Fibroblast of lung (primary cell): ENCODE measurements around the gene BIN1. TPM values are rescaled to one million over a fixed set of nuclear protein-coding genes. Genes with fewer than 3 reads are reported as not detected.

Source experiments
- DNase-seq, 2 donors: peaks; one replicate each; pipeline versions ENCODE4 v3.0.0 to v3.0.0-alpha.2; 2010; ENCODE audit warnings: low read depth in 2 of 2
- H2AFZ ChIP-seq: 2 replicates; pipeline ENCODE4 v1.5.1; 2012; ENCODE audit warnings: low read length, control low read depth, inconsistent platforms
- H3K27ac ChIP-seq: 2 replicates; pipeline ENCODE4 v1.5.1; 2011; ENCODE audit warnings: low read length, control low read depth; ENCODE audit not compliant: insufficient read depth
- H3K27me3 ChIP-seq: 2 replicates; pipeline ENCODE4 v1.5.1; 2011; ENCODE audit warnings: mild to moderate bottlenecking, low read length; ENCODE audit not compliant: control insufficient read depth, insufficient read depth
- H3K36me3 ChIP-seq: 2 replicates; pipeline ENCODE4 v1.5.1; 2011; ENCODE audit warnings: low read length; ENCODE audit not compliant: control insufficient read depth, insufficient read depth
- H3K4me1 ChIP-seq: 2 replicates; pipeline ENCODE4 v1.5.1; 2011; ENCODE audit warnings: low read length; ENCODE audit not compliant: control insufficient read depth, insufficient read depth; ENCODE audit errors: extremely low read depth
- H3K4me2 ChIP-seq: 2 replicates; pipeline ENCODE4 v1.5.1; 2011; ENCODE audit warnings: low read length, control low read depth; ENCODE audit not compliant: insufficient read depth; ENCODE audit errors: extremely low read depth
- H3K4me3 ChIP-seq, 4 experiments: fragments of 200-600 bp in 1 of 4; sonication (generic) in 1 of 4; replicated peaks in 1 of 4; 2 replicates each; pipeline ENCODE4 v1.5.1; 2011 to 2016; ENCODE audit warnings: low read length in 4 of 4, low read depth in 3 of 4, mild to moderate bottlenecking in 3 of 4, control low read depth in 2 of 4, inconsistent platforms in 1 of 4, mixed read lengths in 1 of 4; ENCODE audit not compliant: insufficient read depth in 1 of 4; ENCODE audit errors: control extremely low read depth in 1 of 4
- H3K79me2 ChIP-seq: 2 replicates; pipeline ENCODE4 v1.5.1; 2012; ENCODE audit warnings: mild to moderate bottlenecking, low read length, inconsistent platforms; ENCODE audit not compliant: control insufficient read depth, insufficient read depth
- H3K9ac ChIP-seq: 2 replicates; pipeline ENCODE4 v1.5.1; 2011; ENCODE audit warnings: mild to moderate bottlenecking, low read length, control low read depth; ENCODE audit not compliant: insufficient read depth
- H3K9me3 ChIP-seq: 2 replicates; pipeline ENCODE4 v1.5.1; 2012; ENCODE audit warnings: low read depth, low read length; ENCODE audit not compliant: control insufficient read depth, insufficient read depth
- H4K20me1 ChIP-seq: 2 replicates; pipeline ENCODE4 v1.5.1; 2011; ENCODE audit warnings: low read length; ENCODE audit not compliant: control insufficient read depth, insufficient read depth; ENCODE audit errors: extremely low read depth
- EZH2 ChIP-seq: IDR thresholded peaks from 2 replicates; pipeline ENCODE4 v1.5.1; 2012; ENCODE audit warnings: low read length, control low read depth, mild to moderate bottlenecking; ENCODE audit errors: missing control alignments
- polyA plus RNA-seq, 2 donors: library from polyadenylated mRNA; depleted of rRNA in 1 of 2; stranded (reverse) in 1 of 2; unstranded in 1 of 2; fragments of >200 nt; gene quantifications; 2 replicates each; pipeline ENCODE4 v1.2.1, GENCODE V29; 2011 to 2012; ENCODE audit warnings: missing spikeins in 1 of 2
- total RNA-seq: library from RNA; depleted of rRNA; stranded (reverse); fragments of >200 nt; gene quantifications from 2 replicates; pipeline ENCODE4 v1.2.1, GENCODE V29; 2014
- TF ChIP-seq, protein P1 (sequence below), 2 donors: IDR thresholded peaks in 1 of 2; conservative IDR thresholded peaks in 1 of 2; 1 replicate in 1 of 2; 2 replicates in 1 of 2; pipeline ENCODE4 v1.5.1; 2011 to 2012; ENCODE audit warnings: low read length in 2 of 2, control low read depth in 1 of 2, inconsistent platforms in 1 of 2, low read depth in 1 of 2, mild to moderate bottlenecking in 1 of 2

The BIN1 gene
- total and polyA plus RNA-seq, 2 donors (not counting 1 experiment from before 2014, with no cell fraction given) = 17.3 to 68.7 TPM

DNA sequence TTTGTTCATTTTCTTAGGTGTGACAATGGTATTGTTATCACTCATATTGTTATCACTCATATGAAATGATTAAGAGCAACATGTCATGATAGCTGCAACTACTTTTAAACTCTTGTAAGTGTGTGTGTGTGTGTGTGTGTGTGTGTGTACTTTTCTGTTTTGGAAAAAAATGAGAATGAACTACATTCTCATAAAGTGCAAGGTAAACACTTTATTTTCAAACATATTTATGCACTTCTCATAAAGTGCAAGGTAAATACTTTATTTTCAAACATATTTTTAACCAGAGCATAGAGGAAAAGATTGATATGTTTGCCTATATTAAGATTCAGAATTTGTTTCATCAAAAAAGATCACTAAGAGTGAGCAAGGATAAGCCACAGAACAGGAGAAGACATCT lies 108.5 kb downstream of the BIN1 start:
- DNase-seq = no peak
- Histone ChIP-seq H3K4me1 (no peaks in the 10 kb centered on the region), H4K20me1 (no peaks in the 10 kb centered on the region), H3K27ac (no peak overlapping the region), H3K9me3 (no peaks in the 10 kb centered on the region), H3K27me3 (no peaks in the 10 kb centered on the region), H3K4me3 (no peak overlapping the region), H3K4me2 (no peak overlapping the region), H2AFZ (no peak overlapping the region), H3K79me2 (no peaks in the 10 kb centered on the region), H3K9ac (no peak overlapping the region), H3K36me3 (no peaks in the 10 kb centered on the region)
- TF ChIP-seq, protein P1, sequence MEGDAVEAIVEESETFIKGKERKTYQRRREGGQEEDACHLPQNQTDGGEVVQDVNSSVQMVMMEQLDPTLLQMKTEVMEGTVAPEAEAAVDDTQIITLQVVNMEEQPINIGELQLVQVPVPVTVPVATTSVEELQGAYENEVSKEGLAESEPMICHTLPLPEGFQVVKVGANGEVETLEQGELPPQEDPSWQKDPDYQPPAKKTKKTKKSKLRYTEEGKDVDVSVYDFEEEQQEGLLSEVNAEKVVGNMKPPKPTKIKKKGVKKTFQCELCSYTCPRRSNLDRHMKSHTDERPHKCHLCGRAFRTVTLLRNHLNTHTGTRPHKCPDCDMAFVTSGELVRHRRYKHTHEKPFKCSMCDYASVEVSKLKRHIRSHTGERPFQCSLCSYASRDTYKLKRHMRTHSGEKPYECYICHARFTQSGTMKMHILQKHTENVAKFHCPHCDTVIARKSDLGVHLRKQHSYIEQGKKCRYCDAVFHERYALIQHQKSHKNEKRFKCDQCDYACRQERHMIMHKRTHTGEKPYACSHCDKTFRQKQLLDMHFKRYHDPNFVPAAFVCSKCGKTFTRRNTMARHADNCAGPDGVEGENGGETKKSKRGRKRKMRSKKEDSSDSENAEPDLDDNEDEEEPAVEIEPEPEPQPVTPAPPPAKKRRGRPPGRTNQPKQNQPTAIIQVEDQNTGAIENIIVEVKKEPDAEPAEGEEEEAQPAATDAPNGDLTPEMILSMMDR (conservative IDR thresholded peaks at IDR 0.05 in 1 of 2, IDR thresholded peaks at IDR 0.05 in 1 of 2; ENCODE audit: low read depth in 1 of 2, low read length in 2 of 2) = no peak
- no peak for TF ChIP-seq EZH2

Other genes with a start within 250 kb of the BIN1 start
- not detected in 2 replicates for gene TEX51, start 208.3 kb downstream of the BIN1 start, total RNA-seq
- gene TEX51, start 208.3 kb downstream of the BIN1 start, polyA plus RNA-seq = not detected in 2 replicates
- gene CYP27C1, start 113.1 kb upstream of the BIN1 start, total RNA-seq = not detected in 2 replicates
- gene CYP27C1, start 113.1 kb upstream of the BIN1 start, polyA plus RNA-seq = 0.07 TPM in 1 of 2 replicates, not detected in the other
- 37.7 and 38.0 TPM in 2 replicates for gene ERCC3, start 187.0 kb upstream of the BIN1 start, total RNA-seq
- 38.2 and 47.8 TPM in 2 replicates for gene ERCC3, start 187.0 kb upstream of the BIN1 start, polyA plus RNA-seq